Thymus (tissue), 11 donors: ENCODE data around the gene ADRA1B. TPM values are rescaled to one million over a fixed set of nuclear protein-coding genes. Genes with fewer than 3 reads are reported as not detected.
"Not testable (repeated sequence)": the region's sequence is repeated elsewhere in the genome, so short reads cannot be mapped to it uniquely, and the experiment has no call there.

ENCODE experiments used
- DNase-seq, 9 donors: peaks; one replicate each; pipeline ENCODE4 v3.0.0-alpha.2; 2013; ENCODE audit warnings: low spot score in 9 of 9, low read depth in 6 of 9, missing footprints in 1 of 9
- H3K27ac ChIP-seq, 2 donors: one replicate each; pipeline ENCODE4 v1.5.1; 2013; ENCODE audit warnings: control low read depth in 1 of 2, low read depth in 1 of 2, low read length in 1 of 2, mild to moderate bottlenecking in 1 of 2, moderate library complexity in 1 of 2
- H3K27me3 ChIP-seq, 2 donors: one replicate each; pipeline ENCODE4 v1.5.1; 2013; ENCODE audit warnings: low read length in 1 of 2; ENCODE audit not compliant: control insufficient read depth in 2 of 2, insufficient read depth in 1 of 2
- H3K36me3 ChIP-seq, 2 donors: one replicate each; pipeline ENCODE4 v1.5.1; 2013; ENCODE audit warnings: low read length in 1 of 2, mild to moderate bottlenecking in 1 of 2, moderate library complexity in 1 of 2; ENCODE audit not compliant: control insufficient read depth in 2 of 2, insufficient read depth in 2 of 2
- H3K4me1 ChIP-seq, 2 donors: one replicate each; pipeline ENCODE4 v1.5.1; 2013; ENCODE audit warnings: low read length in 2 of 2; ENCODE audit not compliant: control insufficient read depth in 2 of 2, insufficient read depth in 2 of 2
- H3K4me3 ChIP-seq, 2 donors: one replicate each; pipeline ENCODE4 v1.5.1; 2013; ENCODE audit warnings: low read length in 2 of 2, control low read depth in 1 of 2, mild to moderate bottlenecking in 1 of 2
- H3K9me3 ChIP-seq, 2 donors: one replicate each; pipeline ENCODE4 v1.5.1; 2013; ENCODE audit warnings: low read length in 1 of 2, mild to moderate bottlenecking in 1 of 2; ENCODE audit not compliant: control insufficient read depth in 2 of 2, insufficient read depth in 1 of 2
- WGBS: extraction: QIAGEN DNeasy Blood & Tissue Kit; methylation state at CpG from one replicate; pipeline ENCODE4 v1.1.7; 2013; 5-methylcytosine and 5-hydroxymethylcytosine counted together
- polyA plus RNA-seq: library from polyadenylated mRNA; stranded (reverse); fragments of 200-250 nt; gene quantifications from one replicate; pipeline ENCODE4 v1.2.3, GENCODE V29; 2013
- total RNA-seq: library from RNA; stranded (reverse); fragments of 120-200 nt; gene quantifications from one replicate; pipeline ENCODE4 v1.2.4, GENCODE V29; 2013
- donor health status: healthy.

ADRA1B gene
- total and polyA plus RNA-seq, 2 donors, result 0.09 to 0.18 TPM

DNA sequence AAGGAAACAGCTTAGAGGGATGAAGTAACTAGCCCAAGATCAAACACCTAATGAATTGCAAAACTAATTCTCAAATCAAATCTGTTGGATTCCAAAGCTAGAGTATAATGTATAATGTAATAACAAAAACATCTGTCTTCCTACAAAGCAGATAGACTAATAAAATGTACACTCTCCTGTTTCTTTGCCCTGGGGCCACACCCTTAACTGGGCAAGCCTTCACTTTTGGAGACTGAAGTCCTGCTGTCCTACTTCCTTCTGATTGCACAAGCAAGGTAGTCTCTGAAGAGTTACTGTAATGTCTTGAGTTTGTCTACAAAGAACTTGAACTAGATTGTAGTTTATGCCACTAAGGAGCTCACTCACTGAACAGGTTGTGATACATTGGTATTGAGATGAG, 95.2 kb downstream of the ADRA1B start:
- no peak overlapping the region for H3K4me3 ChIP-seq
- DNase-seq, result no peak
- H3K27me3 ChIP-seq, result no peaks in the 10 kb centered on the region
- H3K4me1 ChIP-seq, result peaks cover 13 to 14% of the 10 kb centered on the region in 2 donors
- H3K27ac ChIP-seq, result no peak overlapping the region
- H3K36me3 ChIP-seq, result peaks cover 4 to 9% of the 10 kb centered on the region in 2 donors
- H3K9me3 ChIP-seq, result no peaks in the 10 kb centered on the region

DNA sequence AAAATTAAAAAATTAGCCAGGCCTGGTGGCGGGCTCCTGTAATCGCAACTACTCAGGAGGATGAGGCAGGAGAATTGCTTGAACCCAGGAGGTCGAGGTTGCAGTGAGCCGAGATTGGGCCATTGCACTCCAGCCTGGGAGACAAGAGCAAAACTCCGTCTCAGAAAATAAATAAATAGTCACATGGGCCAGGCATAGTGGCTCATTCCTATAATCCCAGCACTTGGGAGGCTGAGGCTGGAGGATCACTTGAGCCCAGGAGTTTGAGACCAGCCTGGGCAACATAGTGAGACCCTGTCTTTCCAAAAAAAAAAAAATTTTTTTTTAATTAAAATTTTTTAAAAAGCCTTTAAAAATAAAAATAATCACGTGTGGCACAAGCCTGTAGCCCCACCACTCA, 97.9 kb downstream of the ADRA1B start:
- DNase-seq, H3K27ac ChIP-seq, H3K27me3 ChIP-seq, H3K9me3 ChIP-seq, H3K4me3 ChIP-seq: not testable (repeated sequence)
- Histone ChIP-seq H3K4me1 (peaks cover 11% of the 10 kb centered on the region in 2 donors), H3K36me3 (peaks cover 4 to 16% of the 10 kb centered on the region in 2 donors)
- WGBS, result 99% methylated on average over 6 of the region's 6 CpGs

DNA sequence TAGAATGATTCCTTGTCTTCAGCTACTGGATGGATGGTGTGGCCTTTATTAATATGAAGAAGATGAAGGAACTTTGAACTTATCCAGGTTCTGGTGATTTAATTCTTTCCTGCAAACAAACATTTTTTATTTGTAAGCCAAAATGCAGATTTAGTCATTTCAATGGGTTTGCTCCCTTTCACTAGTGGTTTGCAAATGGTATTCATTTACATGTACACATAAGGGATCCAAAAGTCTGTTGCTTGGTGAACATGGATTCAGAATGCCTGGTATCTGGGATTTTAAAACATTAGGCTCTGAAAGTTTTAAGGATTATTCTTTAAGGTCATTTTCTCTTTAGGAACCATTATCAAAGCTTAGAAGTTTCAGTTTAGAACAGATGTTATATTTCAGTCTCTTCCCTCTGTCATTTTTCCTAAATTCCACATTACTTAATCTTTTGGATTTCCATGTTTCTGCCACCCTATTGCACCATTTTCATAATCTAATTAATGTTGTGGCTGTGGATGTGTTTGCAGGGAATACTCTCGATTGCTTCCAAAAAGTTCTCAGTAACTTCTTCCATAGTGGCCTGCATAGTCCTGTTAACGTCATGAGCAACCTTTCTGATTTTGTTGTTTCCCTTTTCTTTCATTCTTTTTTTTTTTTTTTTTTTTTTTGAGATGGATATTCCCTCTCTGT, 102.8 kb downstream of the ADRA1B start:
- WGBS, result 98% methylated on average over 2 of the region's 2 CpGs
- Histone ChIP-seq H3K4me1 (no peaks in the 10 kb centered on the region), H3K27me3 (no peaks in the 10 kb centered on the region), H3K27ac (no peak overlapping the region), H3K9me3 (no peaks in the 10 kb centered on the region), H3K36me3 (peaks cover 6 to 29% of the 10 kb centered on the region in 2 donors), H3K4me3 (no peak overlapping the region)
- DNase-seq, result no peak

GRCh38 chr5:160020266-160020770, 104.0 kb downstream of the ADRA1B start:
- no peak for DNase-seq
- 94% methylated on average over 7 of the region's 7 CpGs for WGBS
- peaks cover 10 to 30% of the 10 kb centered on the region in 2 donors for H3K36me3 ChIP-seq
- no peaks in the 10 kb centered on the region for H3K27me3 ChIP-seq
- H3K9me3 ChIP-seq, result no peaks in the 10 kb centered on the region
- H3K4me3 ChIP-seq, result no peak overlapping the region
- no peaks in the 10 kb centered on the region for H3K4me1 ChIP-seq
- H3K27ac ChIP-seq, result no peak overlapping the region

DNA sequence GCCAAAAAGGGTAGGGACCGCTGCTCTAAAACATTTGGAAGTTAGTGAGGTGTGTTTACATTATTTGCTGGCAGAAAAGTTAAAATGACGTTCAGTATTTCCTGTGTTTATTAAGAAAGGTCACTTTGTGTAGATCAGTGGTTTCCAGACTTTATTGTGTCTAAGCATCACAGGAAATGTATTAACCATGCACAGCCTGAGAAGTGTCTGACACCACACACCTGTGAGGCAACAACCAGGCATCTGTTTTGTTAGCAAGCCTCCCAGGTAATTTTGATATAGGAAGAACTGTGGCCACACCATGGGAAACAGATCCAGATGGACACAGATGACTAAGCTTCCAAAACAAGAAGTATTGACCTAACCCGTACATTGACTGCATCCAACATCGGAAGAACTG, 104.7 kb downstream of the ADRA1B start:
- WGBS, result 85% methylated on average over 4 of the region's 4 CpGs

GRCh38 chr5:160021831-160022446, 105.7 kb downstream of the ADRA1B start:
- Histone ChIP-seq H3K27ac (no peak overlapping the region), H3K36me3 (peaks cover 10 to 28% of the 10 kb centered on the region in 2 donors), H3K4me3 (no peak overlapping the region), H3K9me3 (no peaks in the 10 kb centered on the region), H3K4me1 (no peaks in the 10 kb centered on the region), H3K27me3 (no peaks in the 10 kb centered on the region)
- peak; percentile 9 to 77 (median 61) for DNase-seq
- 36% methylated on average over 3 of the region's 3 CpGs for WGBS

More for the DNA sequence above, 104.7 kb downstream of the ADRA1B start:
- no peaks in the 10 kb centered on the region for H3K9me3 ChIP-seq
- DNase-seq, result no peak
- H3K4me3 ChIP-seq, result no peak overlapping the region
- no peaks in the 10 kb centered on the region for H3K27me3 ChIP-seq
- peaks cover 10 to 28% of the 10 kb centered on the region in 2 donors for H3K36me3 ChIP-seq
- no peaks in the 10 kb centered on the region for H3K4me1 ChIP-seq
- H3K27ac ChIP-seq, result no peak overlapping the region

Other genes starting within 250 kb of the ADRA1B start
- gene TTC1, start 92.7 kb downstream of the ADRA1B start, total RNA-seq, result 63.7 TPM
- 58.2 TPM for gene TTC1, start 92.7 kb downstream of the ADRA1B start, polyA plus RNA-seq
- gene PWWP2A, start 203.0 kb downstream of the ADRA1B start, total RNA-seq, result 22.8 TPM
- gene PWWP2A, start 203.0 kb downstream of the ADRA1B start, polyA plus RNA-seq, result 17.0 TPM